GOT3 (cell line): Measurements from ENCODE around the gene KRT77.
"Not testable (repeated sequence)": the region's sequence is repeated elsewhere in the genome, so short reads cannot be mapped to it uniquely, and the experiment has no call there.

Experiments used
- DNase-seq: peaks from one replicate; lab custom pipeline; 2025; ENCODE audit warnings: mixed read lengths; lab: John Stamatoyannopoulos, UW

Gene KRT77

DNA sequence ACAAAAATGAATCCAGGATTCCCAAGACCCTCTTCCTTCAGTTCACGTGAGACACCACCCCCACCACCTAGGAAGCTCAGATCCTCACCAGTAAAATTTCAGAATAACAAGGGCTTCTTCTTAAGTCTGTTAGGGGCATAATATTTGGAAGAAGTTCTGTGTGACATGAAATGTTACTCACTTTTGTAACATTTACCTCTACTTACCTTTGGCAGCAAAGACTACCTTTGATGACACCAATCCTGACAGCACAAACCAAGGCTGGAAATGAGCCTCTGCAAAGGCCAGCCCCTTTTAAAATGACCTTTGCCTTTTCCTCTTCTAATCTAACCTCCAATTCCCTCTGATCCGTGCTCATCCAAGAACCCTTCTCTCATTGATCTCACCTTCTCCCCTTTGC lies 19.4 kb upstream of the KRT77 start:
- no peak for DNase-seq

DNA sequence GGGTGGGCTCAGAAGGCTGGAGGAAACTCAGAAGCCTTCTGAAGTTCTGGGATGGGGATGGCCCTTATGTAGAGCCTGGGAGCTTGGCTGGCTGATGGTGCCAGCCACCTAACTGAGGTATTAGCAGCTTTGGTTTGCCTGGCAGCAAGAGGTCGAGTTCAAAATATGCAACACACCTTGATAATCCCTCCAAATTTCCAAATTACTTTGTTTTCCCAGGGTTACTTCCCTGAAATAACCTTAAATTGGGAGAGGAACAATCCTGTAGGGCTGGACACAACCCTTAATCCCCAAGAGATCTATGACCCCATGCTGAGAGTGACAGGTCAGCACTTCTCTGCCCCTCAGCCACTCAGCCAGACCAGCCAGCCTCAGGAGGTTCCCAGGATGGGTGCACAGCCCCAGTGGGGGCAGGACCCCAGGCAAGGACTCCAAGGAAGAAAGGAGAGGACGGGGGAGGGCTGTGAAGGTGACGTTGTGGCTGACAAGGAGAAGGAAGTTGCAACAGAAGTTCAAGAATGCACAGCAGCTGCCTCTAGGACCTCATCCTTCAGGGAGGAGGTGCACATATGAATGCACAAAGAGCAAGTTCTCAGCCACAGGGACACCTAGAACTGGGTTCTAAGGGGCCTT lies 18.6 kb upstream of the KRT77 start:
- no peak for DNase-seq

- no peak for DNase-seq
Measured at GRCh38 chr12:52720365-52720886, 17.1 kb upstream of the KRT77 start.

GRCh38 chr12:52716061-52716460 lies 12.7 kb upstream of the KRT77 start:
- no peak for DNase-seq

GRCh38 chr12:52715416-52715815 lies 12.1 kb upstream of the KRT77 start:
- no peak for DNase-seq

DNA sequence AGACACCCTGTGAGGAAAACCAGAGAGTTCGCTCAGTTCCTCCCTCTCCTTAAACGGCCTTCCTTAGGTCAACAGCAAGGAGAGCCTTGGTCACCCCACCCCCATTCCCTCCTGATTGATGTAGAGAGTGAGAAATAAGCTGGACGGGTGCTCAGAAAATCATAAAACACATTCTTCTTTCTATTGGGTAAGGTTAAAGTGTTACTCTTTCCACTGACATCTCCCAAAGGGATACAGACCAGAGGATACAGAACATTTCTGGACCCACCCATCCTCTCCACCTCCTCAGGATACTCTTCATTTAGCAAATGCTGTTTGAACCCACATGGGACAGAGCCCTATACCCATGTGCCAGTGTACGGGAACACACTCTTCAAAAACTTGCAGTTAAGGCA lies 11.6 kb upstream of the KRT77 start:
- DNase-seq = no peak

DNA sequence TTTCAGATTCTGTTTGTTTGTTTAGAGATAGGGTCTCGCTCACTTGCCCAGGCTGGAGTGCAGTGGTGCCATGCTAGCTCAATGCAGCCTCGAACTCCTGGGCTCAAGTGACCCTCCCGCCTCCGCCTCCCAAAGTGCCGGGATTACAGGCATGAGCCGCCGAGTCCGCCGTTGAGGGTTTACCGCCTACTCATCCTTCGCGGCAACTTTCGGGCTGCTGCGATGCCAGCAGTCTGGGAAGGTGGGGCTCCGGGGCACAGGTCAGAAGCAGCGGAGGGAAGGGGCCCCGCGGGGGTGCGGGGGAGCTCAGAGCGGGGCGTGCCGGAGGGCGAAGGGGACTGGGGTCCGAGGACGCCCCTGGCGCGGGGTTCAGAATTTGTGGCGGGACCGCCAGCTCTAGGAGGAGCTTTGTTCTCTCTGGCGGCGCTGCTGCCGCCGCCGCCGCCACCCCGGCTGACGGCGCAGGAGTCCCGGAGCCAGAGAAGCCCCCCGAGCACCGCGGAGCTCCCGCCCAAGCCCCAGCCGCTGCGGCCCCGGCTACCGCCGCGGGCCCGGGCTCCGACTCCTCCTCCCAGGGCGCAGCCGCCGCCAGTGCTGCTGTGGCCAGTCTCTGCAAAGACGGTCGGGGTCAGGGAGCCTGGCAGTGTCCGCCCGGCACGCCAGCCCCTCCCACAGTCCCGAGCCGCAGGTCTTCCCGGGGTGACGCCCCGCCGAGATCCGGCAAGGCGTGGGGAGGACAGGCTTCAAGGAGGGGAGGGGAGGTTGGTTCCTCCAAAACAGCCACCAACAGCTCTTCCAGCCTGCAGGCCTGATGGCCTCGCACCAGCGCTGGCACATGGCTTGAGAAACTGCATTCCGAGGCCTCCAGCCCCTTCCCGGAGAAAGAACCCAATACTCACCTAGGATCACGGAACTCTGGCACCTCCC lies 10.9 kb upstream of the KRT77 start:
- no peak for DNase-seq

DNA sequence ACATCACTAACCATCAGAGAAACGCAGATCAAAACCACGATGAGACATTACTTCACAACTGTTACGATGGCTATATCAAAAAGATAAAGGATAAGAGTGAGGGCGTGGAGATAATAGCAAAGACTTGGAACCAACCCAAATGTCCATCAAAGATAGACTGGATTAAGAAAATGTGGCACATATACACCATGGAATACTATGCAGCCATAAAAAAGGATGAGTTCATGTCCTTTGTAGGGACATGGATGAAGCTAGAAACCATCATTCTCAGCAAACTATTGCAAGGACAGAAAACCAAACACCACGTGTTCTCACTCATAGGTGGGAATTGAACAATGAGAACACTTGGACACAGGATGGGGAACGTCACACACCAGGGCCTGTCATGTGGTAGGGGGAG lies 8.8 kb upstream of the KRT77 start:
- DNase-seq = not testable (repeated sequence)

GRCh38 chr12:52710730-52711129 lies 7.4 kb upstream of the KRT77 start:
- no peak for DNase-seq

DNA sequence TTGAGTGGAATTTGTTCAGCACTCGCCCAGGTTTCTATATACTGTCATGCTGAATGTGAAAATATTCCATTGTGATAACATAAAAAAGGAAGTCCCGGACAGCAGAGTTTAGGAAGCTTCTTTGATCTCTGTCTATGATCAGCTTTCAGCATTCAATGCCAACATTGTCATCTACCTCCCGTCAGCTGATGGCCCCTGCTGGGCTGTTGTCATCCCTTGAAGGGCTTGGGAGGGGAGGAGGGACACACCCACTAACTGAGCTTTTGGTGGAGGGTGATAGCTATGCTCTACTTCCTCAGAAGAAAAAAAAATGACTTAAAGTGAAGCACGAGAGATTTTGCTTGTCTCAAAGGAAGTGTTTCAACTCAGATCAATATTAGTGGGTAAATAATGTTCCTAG lies 4.7 kb upstream of the KRT77 start:
- no peak for DNase-seq

DNA sequence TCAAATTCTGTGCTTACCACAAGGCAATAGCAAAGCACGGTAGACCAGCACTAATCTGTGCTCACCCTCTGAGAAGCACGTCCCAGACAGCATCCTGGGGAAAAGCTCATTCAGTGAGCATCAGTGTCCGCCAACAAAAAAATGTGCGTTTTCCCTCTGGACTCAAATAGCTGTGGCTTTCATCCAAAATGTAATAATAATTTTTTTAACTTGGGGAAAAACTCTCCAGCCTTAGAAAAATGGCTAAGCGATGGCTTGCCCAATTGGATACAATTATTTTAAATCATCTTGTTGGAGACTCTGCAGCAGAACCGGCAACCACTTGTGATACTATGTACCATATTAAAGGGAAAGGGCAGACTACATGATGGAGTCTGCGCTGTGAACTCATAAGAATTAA lies 1.1 kb upstream of the KRT77 start:
- DNase-seq = no peak

DNA sequence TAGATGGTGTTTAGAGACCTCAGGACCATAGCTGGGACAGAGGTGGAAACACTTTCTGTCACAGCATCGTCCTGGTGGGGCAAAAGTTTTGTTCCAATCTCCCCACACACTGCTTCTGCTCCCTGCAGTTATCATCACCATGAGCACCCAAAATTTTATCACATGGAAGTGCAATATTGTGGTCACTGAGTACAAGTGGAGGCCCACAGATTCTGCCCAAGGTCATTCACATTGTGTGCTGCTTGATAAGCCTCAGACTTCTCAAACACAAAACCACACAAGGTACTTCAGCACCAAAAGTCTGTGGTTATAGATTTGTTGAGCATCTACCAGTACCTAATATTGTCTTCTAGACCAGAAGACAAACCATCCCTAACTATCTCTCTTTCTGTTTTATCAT lies 554 bp upstream of the KRT77 start:
- DNase-seq = no peak

GRCh38 chr12:52702338-52702737 lies 986 bp downstream of the KRT77 start:
- no peak for DNase-seq

- DNase-seq = no peak
Measured at GRCh38 chr12:52701281-52701680, 2.0 kb downstream of the KRT77 start.

- DNase-seq = no peak
Measured at GRCh38 chr12:52699960-52700359, 3.4 kb downstream of the KRT77 start.

DNA sequence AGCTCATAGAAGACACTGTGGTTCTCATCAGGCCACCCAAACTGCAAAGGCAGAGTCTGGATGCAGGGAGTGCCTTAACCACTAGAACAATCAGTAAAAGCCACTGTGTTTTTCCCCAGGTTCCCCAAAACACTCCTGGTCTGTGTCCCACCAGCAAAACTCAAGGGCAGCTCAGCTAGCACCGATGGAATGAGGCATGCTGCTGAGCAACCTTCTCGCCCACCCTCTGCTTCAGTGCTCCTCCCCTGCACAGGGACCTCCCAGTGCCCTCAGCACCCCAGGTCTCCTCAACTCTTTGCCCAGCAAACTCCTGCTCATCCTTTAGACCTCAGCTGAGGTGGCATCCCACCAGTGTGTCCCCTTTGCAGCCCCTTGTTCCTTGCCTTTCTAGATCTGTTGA lies 4.0 kb downstream of the KRT77 start:
- DNase-seq = no peak

- DNase-seq = no peak
Measured at GRCh38 chr12:52698651-52699340, 4.5 kb downstream of the KRT77 start.

DNA sequence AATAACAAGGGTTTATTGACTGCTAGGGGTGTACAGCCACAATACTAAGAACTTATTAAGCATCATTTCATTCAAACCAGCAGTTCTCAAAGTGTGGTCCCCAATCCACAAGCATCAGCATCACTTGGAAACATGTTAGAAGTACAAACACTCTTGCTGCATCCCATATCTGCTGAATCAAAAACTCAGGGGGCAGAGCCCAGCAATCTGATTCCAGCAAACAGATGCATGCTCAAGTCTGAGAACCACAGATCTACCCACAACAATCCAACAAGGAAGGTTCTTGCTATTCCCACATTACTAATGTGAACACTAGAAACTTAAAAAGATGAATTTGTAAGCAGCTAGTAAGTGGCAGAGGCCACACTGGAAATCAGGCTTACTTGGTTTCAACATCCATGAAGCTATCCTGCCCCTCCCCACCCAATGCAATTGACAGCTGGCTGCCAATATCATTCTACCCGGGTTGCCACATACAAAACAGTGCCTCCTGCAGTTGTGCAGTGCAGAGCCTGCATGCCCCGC lies 6.2 kb downstream of the KRT77 start:
- no peak for DNase-seq

- no peak for DNase-seq
Measured at GRCh38 chr12:52696588-52696987, 6.7 kb downstream of the KRT77 start.

DNA sequence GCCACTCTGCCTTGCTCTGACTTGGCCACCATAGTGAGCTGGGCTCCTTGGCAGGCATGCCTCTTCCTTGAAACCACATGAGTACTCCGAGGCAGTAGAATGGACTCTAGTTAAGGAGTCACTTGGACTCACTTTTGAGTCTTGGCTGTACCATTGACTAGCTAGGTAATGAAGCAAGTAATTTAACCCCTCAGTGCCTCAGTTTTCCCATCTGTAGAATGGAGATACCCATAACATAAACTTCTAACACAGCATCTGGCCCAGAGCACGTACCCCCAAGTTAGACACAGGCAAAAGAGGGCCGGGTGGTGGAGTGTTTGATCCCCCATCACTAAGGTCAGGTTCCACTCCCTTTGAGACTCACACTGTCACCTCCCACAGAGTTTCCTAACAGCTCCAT lies 8.3 kb downstream of the KRT77 start:
- no peak for DNase-seq

DNA sequence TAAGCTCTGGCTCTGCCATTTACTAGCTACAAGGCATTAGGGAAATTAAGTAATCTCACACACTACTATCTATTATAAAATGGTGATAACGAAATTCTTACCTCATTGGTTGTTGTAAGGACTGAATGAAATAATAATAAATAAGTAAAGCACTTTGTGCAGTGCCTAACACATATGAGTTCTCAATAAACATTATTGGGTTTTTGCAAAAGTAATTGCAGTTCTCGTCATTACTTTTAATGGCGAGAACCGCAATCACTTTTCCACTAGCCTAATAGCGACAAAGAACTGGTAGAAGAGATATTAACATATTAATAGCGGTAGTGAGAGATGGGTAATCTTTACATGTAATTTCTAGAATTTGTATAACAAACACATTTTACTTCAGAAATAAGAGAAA lies 9.2 kb downstream of the KRT77 start:
- DNase-seq = no peak

- no peak for DNase-seq
Measured at GRCh38 chr12:52693261-52693660, 10.1 kb downstream of the KRT77 start.

DNA sequence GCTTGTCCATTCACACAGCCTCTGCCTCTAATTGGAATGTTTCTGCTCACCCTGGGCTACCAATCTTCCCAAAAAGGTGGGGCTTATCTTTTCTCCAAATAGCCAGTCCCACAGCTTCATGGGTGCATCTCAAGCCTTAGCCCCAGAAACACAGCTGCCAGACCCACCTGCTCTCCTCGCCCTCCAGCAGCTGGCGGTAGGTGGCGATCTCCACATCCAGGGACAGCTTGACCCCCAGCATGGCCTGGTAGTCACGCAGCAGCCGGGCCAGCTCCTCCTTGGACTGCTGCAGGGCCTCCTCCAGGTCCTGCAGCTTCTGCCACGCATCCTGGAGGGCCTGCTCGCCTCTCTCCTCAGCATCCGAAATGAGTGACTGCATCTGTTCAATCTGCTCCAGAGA lies 11.1 kb downstream of the KRT77 start:
- DNase-seq = no peak
